Panc1 (cell line): ENCODE data around the gene STK32C.

Source experiments
- CTCF ChIP-seq: fragments of 450-650 bp; IDR thresholded peaks from 2 replicates; pipeline ENCODE4 v1.5.1; 2017; ENCODE audit warnings: mild to moderate bottlenecking
- SIN3A ChIP-seq: IDR thresholded peaks from 2 replicates; pipeline ENCODE4 v1.6.1; 2012; ENCODE audit warnings: low read depth, mild to moderate bottlenecking, low read length, moderate library complexity, borderline replicate concordance; ENCODE audit not compliant: insufficient read depth

- TF ChIP-seq SIN3A = no peak
- TF ChIP-seq CTCF = no peak
Measured at GRCh38 chr10:132230557-132231210, 77.1 kb downstream of the STK32C start.
